Mesendoderm (in vitro differentiated cells): ENCODE results near the gene TEX14.

Experiments
- DNase-seq: peaks from one replicate; pipeline ENCODE4 v3.0.0; 2013
- H2AK5ac ChIP-seq: 2 replicates; pipeline ENCODE4 v1.6.1; 2013; ENCODE audit warnings: low read length, inconsistent platforms
- H2BK120ac ChIP-seq: 2 replicates; pipeline ENCODE4 v1.6.1; 2013; ENCODE audit warnings: low read depth, mild to moderate bottlenecking, low read length, moderate library complexity, mixed read lengths
- H2BK15ac ChIP-seq: replicated peaks from 2 replicates; pipeline ENCODE4 v1.6.1; 2013; ENCODE audit warnings: low read depth, mild to moderate bottlenecking, moderate library complexity
- H2BK5ac ChIP-seq: 2 replicates; pipeline ENCODE4 v1.6.1; 2013; ENCODE audit warnings: low read length, inconsistent platforms
- H3K18ac ChIP-seq: 2 replicates; pipeline ENCODE4 v1.6.1; 2013; ENCODE audit warnings: mild to moderate bottlenecking, low read length, mixed read lengths
- H3K23ac ChIP-seq: one replicate; pipeline ENCODE4 v1.6.1; 2013; ENCODE audit warnings: low read length
- H3K27ac ChIP-seq: 2 replicates; pipeline ENCODE4 v1.5.1; 2013; ENCODE audit warnings: low read depth, mild to moderate bottlenecking, inconsistent platforms, low read length, moderate library complexity
- H3K27me3 ChIP-seq: 2 replicates; pipeline ENCODE4 v1.6.1; 2013; ENCODE audit warnings: low read length, control low read depth, mild to moderate bottlenecking, inconsistent platforms; ENCODE audit not compliant: insufficient read depth, poor library complexity
- H3K36me3 ChIP-seq: 2 replicates; pipeline ENCODE4 v1.6.1; 2013; ENCODE audit warnings: low read length, inconsistent platforms; ENCODE audit not compliant: control insufficient read depth, insufficient read depth
- H3K4ac ChIP-seq: one replicate; pipeline ENCODE4 v1.6.1; 2013; ENCODE audit warnings: low read depth, mild to moderate bottlenecking, low read length, moderate library complexity
- H3K4me1 ChIP-seq: 2 replicates; pipeline ENCODE4 v1.6.1; 2013; ENCODE audit warnings: low read depth, low read length, inconsistent platforms; ENCODE audit not compliant: control insufficient read depth
- H3K4me2 ChIP-seq: 2 replicates; pipeline ENCODE4 v1.6.1; 2013; ENCODE audit warnings: low read length
- H3K4me3 ChIP-seq: 2 replicates; pipeline ENCODE4 v1.5.1; 2013; ENCODE audit warnings: mild to moderate bottlenecking, low read length
- H3K56ac ChIP-seq: one replicate; pipeline ENCODE4 v1.6.1; 2013; ENCODE audit warnings: low read length
- H3K79me1 ChIP-seq: 2 replicates; pipeline ENCODE4 v1.6.1; 2013; ENCODE audit warnings: low read length, inconsistent platforms
- H3K79me2 ChIP-seq: 2 replicates; pipeline ENCODE4 v1.6.1; 2013; ENCODE audit warnings: mild to moderate bottlenecking, low read length; ENCODE audit not compliant: control insufficient read depth, insufficient read depth
- H3K9ac ChIP-seq: 2 replicates; pipeline ENCODE4 v1.6.1; 2013; ENCODE audit warnings: low read length, inconsistent platforms
- H4K5ac ChIP-seq: one replicate; pipeline ENCODE4 v1.6.1; 2013; ENCODE audit warnings: low read length
- H4K8ac ChIP-seq: one replicate; pipeline ENCODE4 v1.6.1; 2013; ENCODE audit warnings: low read depth, mild to moderate bottlenecking, control low read depth, low read length, moderate library complexity
- WGBS: extraction: QIAGEN DNeasy Blood & Tissue Kit; methylation state at CpG from one replicate; pipeline ENCODE4 v1.1.7; 2013; ENCODE audit warnings: low lambda C conversion rate, missing lambda C conversion rate; ENCODE audit not compliant: insufficient coverage; ENCODE audit errors: extremely low coverage; 5-methylcytosine and 5-hydroxymethylcytosine counted together

The TEX14 gene

DNA sequence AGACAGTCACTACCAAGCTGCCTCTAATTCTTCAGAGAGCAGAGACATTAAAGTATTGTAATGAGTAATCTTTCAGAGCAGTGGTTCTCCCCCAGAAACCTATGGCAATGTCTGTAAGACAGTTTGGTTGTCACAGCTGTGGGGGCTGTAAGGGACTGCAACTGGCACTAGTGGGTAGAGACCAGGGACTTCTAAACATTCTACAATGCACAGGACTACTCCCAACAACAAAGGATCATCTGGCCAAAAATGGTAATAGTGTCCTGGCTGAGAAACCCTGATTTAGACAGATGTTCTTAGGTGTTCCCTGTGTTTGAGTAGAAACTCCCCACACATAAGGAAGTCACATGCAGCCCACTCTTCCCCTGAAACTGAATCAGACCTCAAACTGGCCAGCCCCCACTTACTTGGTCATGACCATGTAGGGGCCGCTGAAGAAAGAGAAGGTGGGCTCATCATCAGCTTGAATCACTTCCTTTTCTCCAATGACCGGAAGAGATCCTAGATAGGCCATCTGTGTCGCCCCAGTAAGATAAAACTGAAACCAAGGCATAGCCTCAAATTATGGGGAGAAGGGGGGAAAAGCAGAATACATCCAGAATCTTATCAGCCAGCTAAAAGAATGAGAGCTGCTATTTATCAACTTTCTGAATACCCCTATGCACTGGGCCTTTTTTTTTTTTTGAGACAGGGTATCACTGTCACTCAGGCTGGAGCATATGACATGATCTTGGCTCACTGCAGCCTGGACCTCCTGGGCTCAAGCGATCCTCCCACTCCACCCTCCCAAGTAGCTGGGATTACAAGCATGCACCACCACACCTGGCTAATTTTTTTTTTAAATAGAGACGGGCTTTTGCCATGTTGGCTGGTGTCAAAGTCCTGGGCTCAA, 75.8 kb downstream of the TEX14 start:
- H2AK5ac ChIP-seq, result no peak overlapping the region
- H3K23ac ChIP-seq, result no peak overlapping the region
- no peak overlapping the region for H2BK5ac ChIP-seq
- H3K56ac ChIP-seq, result no peak overlapping the region
- WGBS, result no CpG with 5 or more reads among the region's 5 CpGs
- no peak overlapping the region for H2BK120ac ChIP-seq
- no peak overlapping the region for H3K9ac ChIP-seq
- H4K5ac ChIP-seq, result no peak overlapping the region
- H3K79me1 ChIP-seq, result no peaks in the 10 kb centered on the region
- no peak overlapping the region for H3K4me2 ChIP-seq
- no peak overlapping the region for H3K4me3 ChIP-seq
- no peak overlapping the region for H3K27ac ChIP-seq
- no peak overlapping the region for H3K4ac ChIP-seq
- H3K4me1 ChIP-seq, result no peaks in the 10 kb centered on the region
- no peak overlapping the region for H3K18ac ChIP-seq
- H3K36me3 ChIP-seq, result no peaks in the 10 kb centered on the region
- no peak for DNase-seq
- no peaks in the 10 kb centered on the region for H3K79me2 ChIP-seq
- H2BK15ac ChIP-seq, result no peak overlapping the region
- no peaks in the 10 kb centered on the region for H3K27me3 ChIP-seq
- no peak overlapping the region for H4K8ac ChIP-seq

GRCh38 chr17:58614859-58615459, 76.9 kb downstream of the TEX14 start:
- H3K23ac ChIP-seq, result no peak overlapping the region
- H3K27ac ChIP-seq, result no peak overlapping the region
- no CpG with 5 or more reads among the region's 7 CpGs for WGBS
- H3K4me2 ChIP-seq, result no peak overlapping the region
- H3K9ac ChIP-seq, result no peak overlapping the region
- H3K79me2 ChIP-seq, result no peaks in the 10 kb centered on the region
- H2AK5ac ChIP-seq, result no peak overlapping the region
- H4K5ac ChIP-seq, result no peak overlapping the region
- H3K36me3 ChIP-seq, result no peaks in the 10 kb centered on the region
- H2BK5ac ChIP-seq, result no peak overlapping the region
- H2BK15ac ChIP-seq, result no peak overlapping the region
- H4K8ac ChIP-seq, result no peak overlapping the region
- no peak overlapping the region for H3K4me3 ChIP-seq
- no peak overlapping the region for H3K18ac ChIP-seq
- no peak overlapping the region for H3K4ac ChIP-seq
- no peak overlapping the region for H3K56ac ChIP-seq
- H3K4me1 ChIP-seq, result no peaks in the 10 kb centered on the region
- H3K27me3 ChIP-seq, result no peaks in the 10 kb centered on the region
- H2BK120ac ChIP-seq, result no peak overlapping the region
- no peaks in the 10 kb centered on the region for H3K79me1 ChIP-seq
- peak; percentile 39 for DNase-seq

DNA sequence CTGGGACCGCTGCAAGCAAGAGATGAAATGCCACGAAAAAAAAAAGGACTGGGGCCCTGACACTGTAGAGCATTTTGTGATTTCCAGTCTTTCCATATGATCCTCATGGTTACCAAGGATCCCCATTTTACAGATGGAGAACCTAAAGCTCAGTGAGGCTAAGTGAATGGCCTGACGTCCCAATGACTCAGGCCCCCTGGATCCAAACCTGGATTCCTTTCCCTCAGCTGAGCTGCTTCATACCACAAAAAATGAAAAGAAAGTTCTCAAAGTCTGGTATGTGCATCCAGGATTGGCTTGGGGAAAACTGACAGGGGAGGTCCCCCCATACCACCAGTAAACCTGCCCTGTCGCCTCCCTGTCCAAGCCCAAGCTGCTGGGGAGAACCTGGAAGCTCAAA, 80.5 kb downstream of the TEX14 start:
- H2BK5ac ChIP-seq, result no peak overlapping the region
- H4K5ac ChIP-seq, result no peak overlapping the region
- H3K36me3 ChIP-seq, result no peaks in the 10 kb centered on the region
- H3K9ac ChIP-seq, result no peak overlapping the region
- H3K56ac ChIP-seq, result no peak overlapping the region
- H3K79me2 ChIP-seq, result no peaks in the 10 kb centered on the region
- no peak overlapping the region for H3K23ac ChIP-seq
- H3K4me3 ChIP-seq, result no peak overlapping the region
- H3K4ac ChIP-seq, result no peak overlapping the region
- H3K27ac ChIP-seq, result no peak overlapping the region
- no peaks in the 10 kb centered on the region for H3K27me3 ChIP-seq
- no peaks in the 10 kb centered on the region for H3K79me1 ChIP-seq
- DNase-seq, result no peak
- H2BK120ac ChIP-seq, result no peak overlapping the region
- H3K4me2 ChIP-seq, result no peak overlapping the region
- H3K18ac ChIP-seq, result no peak overlapping the region
- H3K4me1 ChIP-seq, result no peaks in the 10 kb centered on the region
- WGBS, result no CpG with 5 or more reads among the region's 4 CpGs
- no peak overlapping the region for H2BK15ac ChIP-seq
- no peak overlapping the region for H4K8ac ChIP-seq
- H2AK5ac ChIP-seq, result no peak overlapping the region

- no peak overlapping the region for H2BK15ac ChIP-seq
- no peaks in the 10 kb centered on the region for H3K27me3 ChIP-seq
- H3K79me2 ChIP-seq, result no peaks in the 10 kb centered on the region
- H3K4ac ChIP-seq, result no peak overlapping the region
- WGBS, result no CpG with 5 or more reads among the region's 4 CpGs
- H2BK120ac ChIP-seq, result no peak overlapping the region
- DNase-seq, result no peak
- H3K18ac ChIP-seq, result no peak overlapping the region
- H3K79me1 ChIP-seq, result no peaks in the 10 kb centered on the region
- no peak overlapping the region for H2BK5ac ChIP-seq
- H4K8ac ChIP-seq, result no peak overlapping the region
- no peak overlapping the region for H3K4me2 ChIP-seq
- H3K23ac ChIP-seq, result no peak overlapping the region
- no peaks in the 10 kb centered on the region for H3K36me3 ChIP-seq
- H3K27ac ChIP-seq, result no peak overlapping the region
- no peak overlapping the region for H3K4me3 ChIP-seq
- no peak overlapping the region for H3K56ac ChIP-seq
- no peak overlapping the region for H2AK5ac ChIP-seq
- no peak overlapping the region for H4K5ac ChIP-seq
- H3K4me1 ChIP-seq, result no peaks in the 10 kb centered on the region
- H3K9ac ChIP-seq, result no peak overlapping the region
Observed at GRCh38 chr17:58606934-58607333, 84.9 kb downstream of the TEX14 start.

GRCh38 chr17:58605986-58606385, 85.9 kb downstream of the TEX14 start:
- no peak overlapping the region for H4K5ac ChIP-seq
- no peak overlapping the region for H3K4ac ChIP-seq
- no peak overlapping the region for H4K8ac ChIP-seq
- no peak overlapping the region for H3K9ac ChIP-seq
- H2BK15ac ChIP-seq, result no peak overlapping the region
- no peak overlapping the region for H3K18ac ChIP-seq
- no peak overlapping the region for H3K4me3 ChIP-seq
- H2BK120ac ChIP-seq, result no peak overlapping the region
- H3K27me3 ChIP-seq, result no peaks in the 10 kb centered on the region
- H3K4me1 ChIP-seq, result no peaks in the 10 kb centered on the region
- H2AK5ac ChIP-seq, result no peak overlapping the region
- no peaks in the 10 kb centered on the region for H3K79me1 ChIP-seq
- no peaks in the 10 kb centered on the region for H3K79me2 ChIP-seq
- no peak overlapping the region for H3K27ac ChIP-seq
- no peak for DNase-seq
- H3K23ac ChIP-seq, result no peak overlapping the region
- no peak overlapping the region for H3K56ac ChIP-seq
- H3K36me3 ChIP-seq, result no peaks in the 10 kb centered on the region
- no peak overlapping the region for H3K4me2 ChIP-seq
- H2BK5ac ChIP-seq, result no peak overlapping the region
- no CpG with 5 or more reads among the region's 2 CpGs for WGBS
